Activated naive CD8-positive, alpha-beta T cell treated with anti-CD3 and anti-CD28 coated beads for 36 hours (primary cell): Measurements from ENCODE around the gene KCNMA1. TPM values are rescaled to one million over a fixed set of nuclear protein-coding genes. Genes with fewer than 3 reads are reported as not detected.

ENCODE experiments used
- DNase-seq: peaks from one replicate; pipeline ENCODE4 v3.0.0; 2021
- H3K27ac Mint-ChIP-seq: one replicate; pipeline ENCODE4 v1.8.0; 2022; ENCODE audit warnings: mild to moderate bottlenecking, moderate library complexity, mixed read lengths
- H3K27me3 Mint-ChIP-seq: one replicate; pipeline ENCODE4 v1.8.0; 2022; ENCODE audit warnings: mild to moderate bottlenecking, mixed read lengths
- H3K36me3 Mint-ChIP-seq: one replicate; pipeline ENCODE4 v1.8.0; 2021; ENCODE audit warnings: mild to moderate bottlenecking, mixed read lengths
- H3K4me1 Mint-ChIP-seq: one replicate; pipeline ENCODE4 v1.8.0; 2021; ENCODE audit warnings: mixed read lengths
- H3K4me3 Mint-ChIP-seq: one replicate; pipeline ENCODE4 v1.8.0; 2022; ENCODE audit warnings: mild to moderate bottlenecking, moderate library complexity, mixed read lengths
- H3K9me3 Mint-ChIP-seq: one replicate; pipeline ENCODE4 v1.8.0; 2022; ENCODE audit warnings: mixed read lengths
- total RNA-seq, 2 experiments: library from RNA; stranded (reverse); gene quantifications; one replicate each; pipeline ENCODE4 v1.2.3, GENCODE V29; 2021

KCNMA1 gene
- total RNA-seq, 2 experiments from 2014 or later = not detected

DNA sequence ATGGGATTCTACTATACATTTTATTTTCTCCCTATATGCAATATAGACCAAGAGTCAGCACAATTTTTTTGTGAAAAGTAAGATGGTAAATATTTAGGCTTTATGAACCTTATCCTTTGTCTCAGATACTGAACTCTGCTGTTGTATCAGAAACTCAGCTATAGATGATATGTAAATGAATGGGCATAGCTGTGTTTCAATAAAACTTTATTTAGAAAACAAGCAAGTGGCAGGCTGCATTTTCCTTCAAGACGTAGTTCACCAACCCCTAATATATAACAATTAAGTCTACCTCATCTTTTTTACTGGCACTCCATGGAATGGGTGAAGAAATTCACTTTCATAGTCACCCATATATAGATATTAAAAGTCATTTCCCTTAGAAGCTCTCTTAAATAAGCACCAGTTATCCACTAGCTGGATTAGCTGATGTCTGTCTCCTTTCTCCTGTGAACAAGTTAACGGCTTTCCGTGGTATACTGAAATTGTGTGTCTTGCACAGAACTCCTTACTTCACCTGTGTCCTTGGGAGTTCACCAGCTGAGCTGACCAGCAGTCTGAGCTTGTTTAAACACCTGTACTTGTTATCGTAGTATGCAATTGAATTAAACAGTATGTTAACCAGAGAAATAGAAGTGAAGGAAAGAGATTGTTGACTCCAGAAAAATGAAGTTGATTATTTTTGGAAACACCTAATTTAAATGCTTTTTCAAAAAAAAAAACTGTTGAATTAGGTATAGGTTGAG lies 770.6 kb downstream of the KCNMA1 start:
- H3K9me3 Mint-ChIP-seq = no peaks in the 10 kb centered on the region
- H3K4me1 Mint-ChIP-seq = no peaks in the 10 kb centered on the region
- no peak for DNase-seq
- H3K36me3 Mint-ChIP-seq = no peaks in the 10 kb centered on the region
- no peak overlapping the region for H3K4me3 Mint-ChIP-seq
- no peak overlapping the region for H3K27ac Mint-ChIP-seq
- H3K27me3 Mint-ChIP-seq = peaks cover 6% of the 10 kb centered on the region

DNA sequence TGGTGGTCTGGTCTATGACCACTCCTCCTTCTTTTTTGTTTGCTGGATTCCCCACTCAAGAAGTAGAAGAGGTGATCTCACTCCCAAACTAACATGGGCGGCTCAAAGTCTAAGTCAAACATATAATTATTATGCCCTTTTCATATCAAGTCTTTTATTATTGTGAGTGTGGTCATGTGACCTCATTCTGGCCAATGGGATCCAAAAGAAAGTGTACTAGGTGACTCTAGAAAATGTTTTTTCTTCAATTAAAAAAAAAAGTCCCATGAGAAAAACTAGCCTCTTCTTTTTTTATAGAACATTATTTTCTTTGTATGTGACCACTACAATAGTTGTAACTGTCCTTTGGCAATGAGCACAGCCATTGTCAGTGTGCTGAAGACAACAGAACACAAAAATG lies 772.7 kb downstream of the KCNMA1 start:
- Mint-ChIP-seq H3K9me3 (no peaks in the 10 kb centered on the region), H3K4me1 (no peaks in the 10 kb centered on the region), H3K27me3 (peaks cover 6% of the 10 kb centered on the region), H3K4me3 (no peak overlapping the region), H3K27ac (no peak overlapping the region), H3K36me3 (no peaks in the 10 kb centered on the region)
- no peak for DNase-seq

DNA sequence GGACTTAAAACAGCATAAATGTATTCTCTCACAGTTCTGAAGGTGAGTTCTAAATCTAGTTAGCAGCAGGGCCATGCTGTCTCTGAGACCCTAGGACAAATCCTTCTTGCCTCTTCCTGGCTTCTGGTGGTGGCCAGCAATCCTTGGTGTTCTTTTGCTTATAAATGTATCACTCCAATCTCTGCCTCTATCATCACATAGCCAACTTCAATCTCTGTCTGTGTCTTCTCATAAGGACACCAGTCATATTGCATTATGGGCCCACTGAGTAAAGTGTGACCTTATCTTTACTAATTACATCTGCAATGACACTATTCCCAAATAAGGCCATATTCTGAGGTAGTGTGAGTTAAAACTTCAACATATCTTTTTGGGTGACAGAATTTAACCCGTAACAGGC lies 778.9 kb downstream of the KCNMA1 start:
- H3K27ac Mint-ChIP-seq = no peak overlapping the region
- no peak for DNase-seq
- H3K4me1 Mint-ChIP-seq = no peaks in the 10 kb centered on the region
- no peak overlapping the region for H3K4me3 Mint-ChIP-seq
- no peaks in the 10 kb centered on the region for H3K36me3 Mint-ChIP-seq
- H3K9me3 Mint-ChIP-seq = peaks cover 2% of the 10 kb centered on the region
- peaks cover 3% of the 10 kb centered on the region for H3K27me3 Mint-ChIP-seq

DNA sequence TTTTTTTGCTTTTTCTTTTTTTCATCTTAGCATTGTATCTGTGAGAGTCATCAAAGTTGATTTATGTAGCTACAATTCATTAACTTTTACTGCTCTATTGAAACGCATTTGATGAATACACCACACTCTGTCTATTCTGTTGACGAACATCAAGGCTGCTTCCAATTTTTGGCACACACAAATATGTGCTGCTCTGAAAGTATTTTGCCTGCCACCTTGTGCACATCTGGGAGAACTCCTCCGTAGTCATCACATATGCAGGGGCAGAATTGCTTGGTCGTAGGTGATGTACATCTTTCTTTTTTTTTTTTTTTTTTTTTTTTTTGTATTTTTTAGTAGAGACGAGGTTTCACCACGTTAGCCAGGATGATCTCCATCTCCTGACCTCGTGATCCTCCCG lies 796.8 kb downstream of the KCNMA1 start:
- H3K36me3 Mint-ChIP-seq = no peaks in the 10 kb centered on the region
- peaks cover 16% of the 10 kb centered on the region for H3K27me3 Mint-ChIP-seq
- no peak overlapping the region for H3K27ac Mint-ChIP-seq
- H3K9me3 Mint-ChIP-seq = peaks cover 3% of the 10 kb centered on the region
- no peak for DNase-seq
- no peak overlapping the region for H3K4me3 Mint-ChIP-seq
- H3K4me1 Mint-ChIP-seq = no peaks in the 10 kb centered on the region

DNA sequence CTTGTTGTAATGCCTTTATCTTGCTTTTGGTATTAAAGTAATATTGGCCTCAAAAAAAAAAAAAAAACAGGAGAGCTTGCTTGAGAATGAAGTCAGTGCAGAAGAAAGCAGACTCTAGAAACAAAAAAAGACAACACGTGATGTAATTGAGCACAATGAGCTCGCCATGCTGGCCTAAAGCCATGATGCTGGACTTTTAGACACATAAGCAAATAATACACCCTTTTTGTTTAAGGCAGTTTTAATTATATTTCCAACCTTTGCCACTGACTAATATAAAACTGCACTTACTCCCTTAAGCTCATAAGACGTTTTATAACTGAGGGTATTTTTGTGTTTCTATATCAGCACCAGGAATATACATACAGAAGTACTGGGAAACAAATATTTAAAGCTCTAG lies 798.3 kb downstream of the KCNMA1 start:
- peaks cover 19% of the 10 kb centered on the region for H3K27me3 Mint-ChIP-seq

DNA sequence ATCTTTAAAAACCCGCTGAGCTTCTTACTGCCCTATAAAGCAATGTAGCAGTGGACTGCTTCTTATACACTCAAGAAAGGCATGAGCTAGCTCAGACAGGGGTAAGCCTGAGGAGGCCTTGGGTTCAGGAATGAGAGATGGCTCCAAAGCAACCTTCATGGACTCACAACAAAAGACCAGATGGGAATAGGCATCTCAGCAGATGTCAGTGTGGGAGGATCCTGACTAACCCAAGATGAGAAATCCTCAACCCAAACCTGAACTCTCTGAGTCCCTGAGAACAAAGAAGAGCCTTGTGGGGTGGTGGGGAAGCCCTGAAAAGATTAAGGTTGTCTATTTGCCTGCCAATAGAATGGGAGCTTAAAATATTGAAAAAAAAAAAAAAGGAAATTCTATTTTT lies 807.4 kb downstream of the KCNMA1 start:
- no peak overlapping the region for H3K27ac Mint-ChIP-seq
- peaks cover 1% of the 10 kb centered on the region for H3K9me3 Mint-ChIP-seq
- no peaks in the 10 kb centered on the region for H3K4me1 Mint-ChIP-seq
- DNase-seq = no peak
- H3K27me3 Mint-ChIP-seq = peaks cover 7% of the 10 kb centered on the region
- H3K36me3 Mint-ChIP-seq = no peaks in the 10 kb centered on the region
- H3K4me3 Mint-ChIP-seq = no peak overlapping the region

More for the DNA sequence above, 798.3 kb downstream of the KCNMA1 start:
- Mint-ChIP-seq H3K27ac (no peak overlapping the region), H3K4me3 (no peak overlapping the region), H3K36me3 (no peaks in the 10 kb centered on the region), H3K9me3 (no peaks in the 10 kb centered on the region), H3K4me1 (no peaks in the 10 kb centered on the region)
- no peak for DNase-seq

DNA sequence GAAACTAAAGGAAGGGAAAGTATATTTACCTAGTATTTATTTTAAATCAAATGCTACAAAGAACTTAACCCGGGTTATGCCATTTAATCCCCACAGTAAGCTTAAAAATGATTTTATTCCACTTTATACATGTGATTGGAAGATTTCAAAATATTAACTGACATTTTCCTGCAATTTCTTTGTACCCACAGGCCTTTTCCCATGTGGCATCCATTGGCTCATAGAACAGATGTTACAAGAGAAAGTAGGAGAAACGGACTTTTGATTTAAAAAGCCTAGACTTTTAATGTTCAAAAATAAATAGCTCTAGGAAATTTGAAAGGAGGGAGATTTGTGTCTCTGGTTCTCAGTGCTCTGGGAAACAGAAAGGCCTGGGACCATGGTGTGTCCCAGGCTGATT lies 807.9 kb downstream of the KCNMA1 start:
- peaks cover 1% of the 10 kb centered on the region for H3K9me3 Mint-ChIP-seq
- peaks cover 7% of the 10 kb centered on the region for H3K27me3 Mint-ChIP-seq
- no peak overlapping the region for H3K27ac Mint-ChIP-seq
- no peaks in the 10 kb centered on the region for H3K4me1 Mint-ChIP-seq
- H3K4me3 Mint-ChIP-seq = no peak overlapping the region
- no peaks in the 10 kb centered on the region for H3K36me3 Mint-ChIP-seq
- DNase-seq = no peak
